Stimulated activated naive CD8-positive, alpha-beta T cell treated with anti-CD3 and anti-CD28 coated beads, Interleukin-15, Interleukin-2, amounts not matched to agents 100 ng/mL and 50 ng/mL, for 24 hours (primary cell): ENCODE results near the gene CDC42SE2.

Source experiments
- H3K27ac Mint-ChIP-seq: one replicate; pipeline ENCODE4 v1.8.0; 2021; ENCODE audit warnings: mild to moderate bottlenecking, mixed read lengths
- H3K27me3 Mint-ChIP-seq: one replicate; pipeline ENCODE4 v1.8.0; 2021; ENCODE audit warnings: mixed read lengths
- H3K36me3 Mint-ChIP-seq: one replicate; pipeline ENCODE4 v1.8.0; 2021; ENCODE audit warnings: low read depth, mixed read lengths
- H3K4me1 Mint-ChIP-seq: one replicate; pipeline ENCODE4 v1.8.0; 2021; ENCODE audit warnings: low read depth, mixed read lengths
- H3K4me3 Mint-ChIP-seq: one replicate; pipeline ENCODE4 v1.8.0; 2021; ENCODE audit warnings: mild to moderate bottlenecking, mixed read lengths
- H3K9me3 Mint-ChIP-seq: one replicate; pipeline ENCODE4 v1.8.0; 2021; ENCODE audit warnings: mixed read lengths

CDC42SE2 gene

DNA sequence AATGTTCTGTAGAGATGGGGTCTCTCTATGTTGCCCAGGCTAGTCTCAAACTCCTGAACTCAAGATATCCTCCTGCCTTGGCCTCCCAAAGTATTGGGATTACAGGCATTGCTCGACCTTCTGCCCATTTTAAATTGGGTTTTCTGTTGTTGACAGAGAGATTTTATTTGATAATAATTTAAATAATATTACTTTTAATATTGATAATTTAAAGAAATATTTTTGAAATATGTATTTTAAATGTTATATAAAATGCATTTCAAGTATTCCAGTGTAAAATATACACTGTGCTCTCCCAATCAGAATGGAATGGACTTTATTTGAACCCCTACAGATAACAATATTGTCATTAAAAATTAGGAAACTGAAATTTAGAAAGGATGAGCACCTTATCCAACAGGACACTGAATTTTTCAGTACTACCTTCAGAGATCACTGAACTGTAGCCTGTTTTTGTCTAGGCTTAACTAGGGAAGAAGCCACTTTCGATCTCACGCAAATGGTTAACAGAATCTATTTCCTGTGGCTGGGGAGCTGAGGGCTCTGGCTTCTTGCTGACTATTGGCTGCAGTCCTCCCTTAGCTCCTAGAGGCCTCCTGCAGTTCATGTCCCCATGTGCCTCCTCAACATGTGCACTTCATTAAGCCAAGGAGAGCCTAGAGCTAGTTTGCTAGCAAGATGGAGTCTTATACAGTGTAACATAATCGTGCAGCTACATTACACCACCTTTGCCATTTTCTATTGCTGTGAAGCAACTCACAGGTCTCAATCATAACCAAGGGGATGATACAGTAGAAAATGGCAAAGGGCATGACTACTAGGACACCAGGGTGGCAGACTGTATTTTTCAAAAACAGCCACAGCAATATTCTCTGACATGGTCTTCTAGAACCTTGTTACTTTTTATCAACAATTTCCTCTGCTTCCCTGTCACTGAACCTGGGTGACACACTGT lies 150.0 kb downstream of the CDC42SE2 start:
- Mint-ChIP-seq H3K4me3 (peak overlapping the region; percentile 48), H3K4me1 (peaks cover 34% of the 10 kb centered on the region), H3K27me3 (no peaks in the 10 kb centered on the region), H3K9me3 (peaks cover 3% of the 10 kb centered on the region), H3K27ac (peak overlapping the region; percentile 83), H3K36me3 (peaks cover 36% of the 10 kb centered on the region)

DNA sequence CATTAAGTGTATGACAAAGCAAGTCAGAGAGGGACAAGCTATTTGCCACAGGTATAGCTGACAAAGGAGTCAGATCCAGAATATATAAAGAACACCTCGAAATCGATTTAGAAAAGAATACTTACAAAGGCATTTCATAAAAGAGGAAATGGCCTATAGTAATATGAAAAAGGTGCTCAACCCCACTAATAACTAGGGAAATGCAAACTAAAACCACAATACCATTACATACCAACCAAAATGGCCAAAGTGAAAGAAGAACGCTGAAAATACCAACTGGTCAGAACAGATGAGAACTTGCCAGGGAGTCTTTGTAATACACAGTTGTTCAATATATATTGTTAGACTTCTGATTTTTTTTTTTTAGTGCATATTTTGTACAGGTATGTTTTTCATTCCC lies 152.9 kb downstream of the CDC42SE2 start:
- H3K27ac Mint-ChIP-seq: peak overlapping the region; percentile 50

DNA sequence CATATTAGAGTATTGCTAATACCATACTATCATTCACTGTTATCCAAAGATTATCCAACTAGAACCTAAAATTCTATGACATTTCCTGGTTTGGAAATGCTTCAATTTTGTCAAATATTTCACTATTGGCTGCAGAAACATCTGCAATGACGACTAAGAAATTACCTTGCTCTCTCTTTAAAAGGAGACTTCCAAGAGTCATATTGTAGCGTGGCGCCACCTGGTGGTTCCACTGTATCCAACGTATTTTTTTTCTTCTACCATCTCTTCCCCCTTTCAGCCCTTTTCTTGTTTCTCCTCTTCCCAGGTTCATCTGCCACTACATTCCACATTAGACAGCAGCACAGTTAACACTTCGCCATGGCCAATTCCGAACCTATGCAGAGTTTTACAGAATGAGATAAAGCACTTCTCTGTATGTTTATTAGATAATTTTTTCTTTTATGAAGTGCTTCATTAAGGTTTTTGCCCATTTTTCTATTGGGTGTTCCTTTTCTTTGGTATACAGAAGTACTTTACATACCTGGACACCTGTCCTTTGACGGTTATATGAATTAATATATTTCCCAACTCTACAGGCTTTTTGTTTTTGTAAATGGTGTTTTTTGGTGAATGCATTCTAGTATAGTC lies 153.5 kb downstream of the CDC42SE2 start:
- Mint-ChIP-seq H3K27me3 (no peaks in the 10 kb centered on the region), H3K27ac (peak overlapping the region; percentile 50), H3K36me3 (peaks cover 31% of the 10 kb centered on the region), H3K4me1 (peaks cover 39% of the 10 kb centered on the region), H3K4me3 (peak overlapping the region; percentile 48), H3K9me3 (no peaks in the 10 kb centered on the region)

More for the DNA sequence above, 152.9 kb downstream of the CDC42SE2 start:
- Mint-ChIP-seq H3K36me3 (peaks cover 25% of the 10 kb centered on the region), H3K4me3 (no peak overlapping the region), H3K27me3 (no peaks in the 10 kb centered on the region), H3K4me1 (peaks cover 39% of the 10 kb centered on the region), H3K9me3 (no peaks in the 10 kb centered on the region)

DNA sequence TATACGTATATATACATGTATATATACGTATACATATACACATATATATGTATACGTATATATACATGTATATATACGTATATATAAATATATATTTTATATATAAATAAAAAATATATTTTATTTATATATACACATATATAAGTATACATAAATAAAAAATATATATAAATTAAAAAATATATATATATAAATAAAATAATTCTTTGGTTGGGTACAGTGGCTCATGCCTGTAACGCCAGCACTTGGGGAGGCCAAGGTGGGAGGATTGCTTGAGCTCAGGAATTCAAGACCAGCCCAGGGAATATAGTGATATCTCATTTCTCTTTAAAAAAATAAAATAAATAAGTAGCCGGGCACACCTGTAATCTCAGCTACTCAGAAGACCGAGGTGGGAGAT lies 155.0 kb downstream of the CDC42SE2 start:
- Mint-ChIP-seq H3K27ac (no peak overlapping the region), H3K4me3 (no peak overlapping the region), H3K27me3 (no peaks in the 10 kb centered on the region), H3K4me1 (peaks cover 32% of the 10 kb centered on the region), H3K36me3 (peaks cover 37% of the 10 kb centered on the region), H3K9me3 (no peaks in the 10 kb centered on the region)

DNA sequence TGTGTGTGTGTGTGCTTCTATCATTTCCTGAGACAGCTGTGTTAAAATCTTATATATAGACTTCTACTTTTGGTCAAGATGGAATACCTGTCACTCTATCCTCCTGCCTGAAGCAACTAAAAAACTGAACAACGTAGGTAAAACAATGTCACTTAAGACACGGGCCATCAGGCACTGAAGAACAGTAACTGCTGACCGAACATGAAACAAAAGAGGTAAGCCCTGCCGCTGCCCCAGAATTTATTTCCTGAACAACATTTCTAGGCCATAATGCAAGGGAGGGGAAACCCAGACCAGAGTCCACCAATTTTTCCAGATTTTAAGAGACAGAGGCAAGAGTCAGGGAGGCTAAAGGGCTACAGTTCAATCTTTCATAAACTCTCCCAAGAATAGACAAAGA lies 156.0 kb downstream of the CDC42SE2 start:
- peaks cover 23% of the 10 kb centered on the region for H3K4me1 Mint-ChIP-seq
- no peaks in the 10 kb centered on the region for H3K9me3 Mint-ChIP-seq
- H3K27ac Mint-ChIP-seq: peak overlapping the region; percentile 69
- peaks cover 29% of the 10 kb centered on the region for H3K36me3 Mint-ChIP-seq
- no peaks in the 10 kb centered on the region for H3K27me3 Mint-ChIP-seq
- no peak overlapping the region for H3K4me3 Mint-ChIP-seq

DNA sequence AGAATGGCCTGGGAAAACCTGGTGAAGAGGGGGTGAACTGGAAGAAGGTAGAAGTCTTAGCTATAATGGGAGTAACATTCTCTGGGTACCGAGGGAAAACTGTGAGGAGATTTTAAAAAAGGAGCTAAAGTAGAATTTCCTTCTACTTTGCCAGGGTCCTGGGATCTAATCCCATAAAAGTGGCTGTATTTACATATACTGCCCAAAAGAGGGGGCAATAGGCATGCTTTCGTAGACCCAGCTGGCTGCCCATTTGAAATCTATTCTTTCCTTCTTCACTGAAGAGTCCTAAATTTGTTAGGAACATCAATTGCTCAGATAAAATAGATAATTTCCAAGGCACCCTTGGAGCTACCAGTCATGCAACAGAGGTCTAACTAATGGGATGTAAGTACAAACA lies 159.2 kb downstream of the CDC42SE2 start:
- peak overlapping the region; percentile 49 for H3K27ac Mint-ChIP-seq
- peaks cover 5% of the 10 kb centered on the region for H3K4me1 Mint-ChIP-seq

DNA sequence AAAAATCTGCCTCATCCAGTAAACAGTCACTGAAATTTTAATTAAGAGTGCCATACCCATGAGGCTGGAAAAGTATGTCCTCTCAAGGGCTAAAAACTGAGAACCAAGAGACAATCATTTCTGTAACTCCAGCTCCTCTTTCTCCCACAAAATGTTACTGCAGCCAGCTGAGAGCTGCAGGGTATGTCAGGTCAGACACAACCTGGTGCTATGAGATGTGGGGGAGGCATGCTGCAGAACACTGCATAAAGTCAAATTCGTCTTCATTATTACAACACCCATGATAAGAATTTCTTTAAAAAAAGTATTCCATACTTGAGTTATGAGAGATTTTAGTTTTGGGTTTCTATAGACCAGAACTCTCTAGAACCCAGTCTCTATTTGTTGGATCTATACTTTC lies 162.2 kb downstream of the CDC42SE2 start:
- Mint-ChIP-seq H3K4me3 (no peak overlapping the region), H3K4me1 (no peaks in the 10 kb centered on the region), H3K36me3 (peaks cover 59% of the 10 kb centered on the region), H3K27ac (no peak overlapping the region), H3K27me3 (no peaks in the 10 kb centered on the region), H3K9me3 (no peaks in the 10 kb centered on the region)

More for the DNA sequence above, 159.2 kb downstream of the CDC42SE2 start:
- Mint-ChIP-seq H3K9me3 (no peaks in the 10 kb centered on the region), H3K27me3 (no peaks in the 10 kb centered on the region), H3K36me3 (peaks cover 49% of the 10 kb centered on the region), H3K4me3 (no peak overlapping the region)

DNA sequence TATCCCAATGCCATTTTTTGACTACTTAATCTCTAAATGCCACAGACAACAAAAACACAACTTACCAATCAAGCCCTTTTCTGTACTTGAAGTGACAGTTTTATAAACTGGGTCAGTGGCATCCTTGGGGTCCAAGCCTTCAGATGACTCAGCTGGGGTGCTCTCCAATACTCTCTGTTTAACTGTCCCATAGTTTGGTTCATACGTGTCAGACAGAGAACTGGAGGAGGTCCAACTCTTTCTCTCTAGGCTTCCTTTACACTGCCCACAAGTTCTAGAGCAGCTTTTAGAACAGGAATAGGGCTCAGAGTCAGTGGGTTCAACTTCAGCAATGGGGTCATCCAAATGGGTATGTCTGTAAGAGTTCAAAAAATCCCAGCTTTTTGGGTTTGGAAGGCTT lies 166.9 kb downstream of the CDC42SE2 start:
- no peak overlapping the region for H3K4me3 Mint-ChIP-seq
- H3K9me3 Mint-ChIP-seq: no peaks in the 10 kb centered on the region
- H3K27ac Mint-ChIP-seq: no peak overlapping the region
- peaks cover 73% of the 10 kb centered on the region for H3K36me3 Mint-ChIP-seq
- no peaks in the 10 kb centered on the region for H3K4me1 Mint-ChIP-seq
- no peaks in the 10 kb centered on the region for H3K27me3 Mint-ChIP-seq

DNA sequence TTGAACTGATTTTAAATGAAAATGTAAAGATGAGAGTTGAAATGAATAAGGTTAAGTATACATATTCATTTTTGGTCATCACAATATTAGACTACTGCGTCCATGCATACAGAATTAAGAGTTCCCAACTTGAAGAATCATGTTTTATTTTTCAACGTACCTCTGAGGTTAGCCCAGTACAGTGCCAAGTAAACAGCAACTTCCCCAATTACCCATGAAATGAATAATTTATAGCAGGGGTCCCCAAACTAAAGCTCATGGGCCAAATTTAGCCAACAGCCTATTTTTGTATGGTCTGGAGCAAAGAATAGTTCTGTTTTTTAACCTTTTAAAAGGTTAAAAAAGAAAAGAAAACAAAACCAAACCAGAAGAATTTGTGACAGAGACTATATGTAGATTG lies 167.9 kb downstream of the CDC42SE2 start:
- H3K9me3 Mint-ChIP-seq: no peaks in the 10 kb centered on the region
- H3K27me3 Mint-ChIP-seq: no peaks in the 10 kb centered on the region
- H3K27ac Mint-ChIP-seq: no peak overlapping the region
- H3K4me1 Mint-ChIP-seq: no peaks in the 10 kb centered on the region
- H3K4me3 Mint-ChIP-seq: no peak overlapping the region
- peaks cover 72% of the 10 kb centered on the region for H3K36me3 Mint-ChIP-seq

DNA sequence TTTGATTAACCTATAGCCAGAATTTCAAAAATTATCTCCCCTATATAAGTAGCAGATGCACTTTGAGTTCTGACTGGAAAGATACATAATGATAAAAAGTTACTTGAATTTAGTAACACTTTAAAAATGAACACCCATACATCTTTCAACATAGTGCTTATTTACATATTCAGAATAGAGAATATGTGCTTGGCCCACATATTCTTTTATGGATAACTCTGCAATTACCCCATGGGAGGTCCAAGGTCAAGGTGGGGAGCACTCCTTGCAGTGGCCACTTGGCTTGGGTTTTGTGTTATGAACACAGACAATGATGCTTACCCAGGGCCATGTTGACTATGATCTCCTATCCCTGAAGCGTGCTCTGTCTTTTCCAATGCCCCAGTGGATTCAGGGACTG lies 169.3 kb downstream of the CDC42SE2 start:
- Mint-ChIP-seq H3K4me1 (no peaks in the 10 kb centered on the region), H3K27ac (no peak overlapping the region), H3K27me3 (no peaks in the 10 kb centered on the region), H3K4me3 (no peak overlapping the region), H3K36me3 (peaks cover 83% of the 10 kb centered on the region), H3K9me3 (no peaks in the 10 kb centered on the region)

DNA sequence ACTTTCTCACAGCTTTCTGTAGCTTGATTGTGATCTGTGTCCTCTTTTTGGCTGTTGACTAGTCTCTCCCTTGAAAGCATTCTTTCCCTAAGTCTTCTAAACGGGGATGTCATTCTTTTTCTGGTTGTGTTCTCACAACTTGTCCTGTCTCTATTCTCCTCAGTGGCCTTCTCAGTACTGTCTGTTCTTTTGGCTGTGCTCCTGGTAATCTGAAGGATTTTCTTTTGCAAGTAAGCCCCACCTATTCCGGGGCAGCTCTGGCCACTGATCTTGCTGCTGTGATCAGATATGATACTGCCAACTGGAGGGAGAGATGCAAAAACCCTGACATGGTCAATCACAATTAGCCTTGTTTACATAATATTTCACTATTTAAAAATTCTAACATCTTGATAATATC lies 172.2 kb downstream of the CDC42SE2 start:
- Mint-ChIP-seq H3K27me3 (no peaks in the 10 kb centered on the region), H3K9me3 (no peaks in the 10 kb centered on the region), H3K4me3 (no peak overlapping the region), H3K4me1 (no peaks in the 10 kb centered on the region), H3K27ac (peak overlapping the region; percentile 10), H3K36me3 (peaks cover 88% of the 10 kb centered on the region)

DNA sequence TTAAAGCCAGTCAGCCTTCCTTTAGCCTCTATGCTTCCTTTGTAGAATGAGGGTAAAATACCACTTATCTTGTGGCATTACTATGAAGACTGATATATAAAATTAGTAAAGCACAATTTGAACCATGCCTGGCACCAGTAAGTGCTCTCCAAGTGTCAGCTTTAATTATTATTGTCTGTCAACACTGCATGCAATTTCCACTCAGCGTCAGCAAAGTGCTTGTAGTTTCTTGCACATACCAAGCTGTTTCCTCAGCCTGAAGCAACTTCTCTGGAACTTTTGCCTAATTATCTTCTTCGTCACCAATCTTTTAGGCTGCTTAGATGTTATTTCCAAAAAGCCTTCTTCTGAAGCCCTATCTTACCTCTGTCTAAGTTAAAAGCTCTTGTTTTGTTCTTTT lies 177.3 kb downstream of the CDC42SE2 start:
- H3K36me3 Mint-ChIP-seq: peaks cover 77% of the 10 kb centered on the region

More for the DNA sequence above, 177.3 kb downstream of the CDC42SE2 start:
- H3K9me3 Mint-ChIP-seq: no peaks in the 10 kb centered on the region
- no peak overlapping the region for H3K4me3 Mint-ChIP-seq
- no peaks in the 10 kb centered on the region for H3K27me3 Mint-ChIP-seq
- no peak overlapping the region for H3K27ac Mint-ChIP-seq
- no peaks in the 10 kb centered on the region for H3K4me1 Mint-ChIP-seq
